ENCODE data around the gene ICAM2. TPM values are rescaled to one million over a fixed set of nuclear protein-coding genes. Genes with fewer than 3 reads are reported as not detected.

The ICAM2 gene
- total RNA-seq, 2 donors from 2014 or later, result 7.3 to 12.6 TPM

GRCh38 chr17:63999680-64000531, 20.5 kb downstream of the ICAM2 start:
- Histone ChIP-seq H3K27me3 (replicated peaks; ENCODE audit: insufficient read depth) (no peaks in the 10 kb centered on the region), H3K4me1 (replicated peaks) (no peaks in the 10 kb centered on the region), H3K9me3 (no peaks in the 10 kb centered on the region), H3K4me3 (no peak overlapping the region), H3K27ac (no peak overlapping the region), H3K36me3 (no peaks in the 10 kb centered on the region)
- intact Hi-C loops (cut with DNase I), result no loop called here
- DNase-seq (ENCODE audit: low spot score), result no peak
- TF ChIP-seq POLR2A (IDR thresholded peaks at IDR 0.05), result no peak
- 89% methylated on average over 25 of the region's 25 CpGs for WGBS

- no peak for TF ChIP-seq CTCF (IDR thresholded peaks at IDR 0.05)
- TF ChIP-seq POLR2AphosphoS5 (IDR thresholded peaks at IDR 0.05), result no peak
- no peak for TF ChIP-seq POLR2A (IDR thresholded peaks at IDR 0.05)
- H3K4me3 ChIP-seq, result peak overlapping the region; percentile 41 to 44
- H3K27ac ChIP-seq, result no peak overlapping the region
- H3K27me3 ChIP-seq (replicated peaks; ENCODE audit: insufficient read depth), result no peaks in the 10 kb centered on the region
- H3K36me3 ChIP-seq, result no peaks in the 10 kb centered on the region
- WGBS, result 23% methylated on average over 28 of the region's 33 CpGs
- intact Hi-C loops (cut with DNase I), result no loop called here
- DNase-seq (ENCODE audit: low spot score), result no peak
- H3K9me3 ChIP-seq, result no peaks in the 10 kb centered on the region
- no peaks in the 10 kb centered on the region for H3K4me1 ChIP-seq (replicated peaks)
Measured at GRCh38 chr17:63998721-63999679, 21.4 kb downstream of the ICAM2 start.

- H3K27ac ChIP-seq, result no peak within 1 kb of the TSS
- peak; percentile 33 for DNase-seq (ENCODE audit: low spot score)
- no peaks in the 10 kb centered on the region for H3K4me1 ChIP-seq (replicated peaks)
- H3K4me3 ChIP-seq, result peak within 1 kb of the TSS; percentile 41 to 44
- WGBS, result under 1% methylated on average over 43 of the region's 43 CpGs
- TF ChIP-seq CTCF (IDR thresholded peaks at IDR 0.05), result no peak
- TF ChIP-seq POLR2A (IDR thresholded peaks at IDR 0.05), result no peak
- no peak for TF ChIP-seq POLR2AphosphoS5 (IDR thresholded peaks at IDR 0.05)
- intact Hi-C loops (cut with DNase I), result no loop called here
- no peaks in the 10 kb centered on the region for H3K9me3 ChIP-seq
- H3K27me3 ChIP-seq (replicated peaks; ENCODE audit: insufficient read depth), result no peaks in the 10 kb centered on the region
- no peaks in the 10 kb centered on the region for H3K36me3 ChIP-seq
Measured at GRCh38 chr17:63998050-63998720, 22.2 kb downstream of the ICAM2 start, which contains the start of gene PRR29. TSS of gene PRR29 (plus strand) at chr17:63998351. CDS start at chr17:63998365, 14 bp downstream.

- Histone ChIP-seq H3K27me3 (replicated peaks; ENCODE audit: insufficient read depth) (no peaks in the 10 kb centered on the region), H3K36me3 (no peaks in the 10 kb centered on the region), H3K27ac (no peak overlapping the region), H3K4me1 (replicated peaks) (no peaks in the 10 kb centered on the region), H3K9me3 (no peaks in the 10 kb centered on the region), H3K4me3 (peak overlapping the region; percentile 41 to 44)
- WGBS, result 20% methylated on average over 19 of the region's 19 CpGs
- TF ChIP-seq CTCF (IDR thresholded peaks at IDR 0.05), result no peak
- no peak for TF ChIP-seq POLR2AphosphoS5 (IDR thresholded peaks at IDR 0.05)
- TF ChIP-seq POLR2A (IDR thresholded peaks at IDR 0.05), result no peak
- intact Hi-C loops (cut with DNase I), result no loop called here
- DNase-seq (ENCODE audit: low spot score), result no peak
Measured at GRCh38 chr17:63997341-63998048, 22.9 kb downstream of the ICAM2 start.
